Endothelial cell of umbilical vein (primary cell): ENCODE data around the gene SHISA3.

Experiments used
- CTCF ChIP-seq, 2 donors: IDR thresholded peaks; 1 replicate in 1 of 2; 2 replicates in 1 of 2; pipeline ENCODE4 v1.5.1; 2011; ENCODE audit warnings: low read length in 2 of 2, mild to moderate bottlenecking in 2 of 2, moderate library complexity in 2 of 2, control low read depth in 1 of 2, inconsistent platforms in 1 of 2, low read depth in 1 of 2; ENCODE audit not compliant: insufficient read depth in 1 of 2; ENCODE audit errors: extremely low read depth in 1 of 2
- EZH2 ChIP-seq: IDR thresholded peaks from 2 replicates; pipeline ENCODE4 v1.6.1; 2012; ENCODE audit warnings: borderline replicate concordance, low read depth, mild to moderate bottlenecking, moderate library complexity, low read length, inconsistent platforms; ENCODE audit not compliant: severe bottlenecking
- FOS ChIP-seq: IDR thresholded peaks from 2 replicates; pipeline ENCODE4 v1.6.1; 2011; ENCODE audit warnings: mild to moderate bottlenecking, low read length, moderate library complexity, borderline replicate concordance; ENCODE audit not compliant: insufficient read depth
- MYC ChIP-seq: IDR thresholded peaks from one replicate; pipeline ENCODE4 v1.6.1; 2011; ENCODE audit warnings: mild to moderate bottlenecking, low read depth, low read length
- POLR2A ChIP-seq: IDR thresholded peaks from 2 replicates; pipeline ENCODE4 v1.6.1; 2012; ENCODE audit warnings: low read depth, mild to moderate bottlenecking, control low read depth, low read length
- POLR2AphosphoS5 ChIP-seq: IDR thresholded peaks from 2 replicates; pipeline ENCODE4 v1.6.1; 2012; ENCODE audit warnings: low read depth, mild to moderate bottlenecking, control low read depth, low read length, moderate library complexity; ENCODE audit not compliant: insufficient read depth
- TF ChIP-seq, protein P1 (sequence below): IDR thresholded peaks from 2 replicates; pipeline ENCODE4 v1.6.1; 2011; ENCODE audit not compliant: insufficient read depth, insufficient read length

DNA sequence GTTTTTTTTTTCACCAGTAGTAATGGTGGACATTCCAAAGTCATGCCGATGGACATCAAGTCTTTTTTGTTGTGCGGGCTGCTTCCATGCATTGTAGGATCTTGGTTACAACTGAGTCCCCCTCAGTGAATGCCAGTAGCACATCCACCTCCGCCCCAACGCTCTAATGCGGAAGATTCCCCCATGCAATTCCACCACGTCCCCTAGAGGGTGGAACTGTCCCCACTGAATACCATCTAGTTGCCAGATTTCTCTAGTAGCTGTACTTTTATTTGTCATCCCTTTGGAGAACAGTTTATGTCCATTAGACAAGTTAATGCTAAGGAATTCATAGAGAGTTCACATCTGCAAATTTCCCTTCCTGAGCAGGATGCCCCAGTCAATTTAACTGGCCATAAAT is 6.7 kb downstream of the SHISA3 start:
- TF ChIP-seq CTCF (IDR thresholded peaks at IDR 0.05; ENCODE audit: extremely low read depth in 1 of 2, insufficient read depth in 1 of 2, low read depth in 1 of 2, low read length in 2 of 2) (no peak), POLR2AphosphoS5 (no peak), EZH2 (no peak), FOS (no peak), MYC (no peak), POLR2A (no peak)
- TF ChIP-seq, protein P1, sequence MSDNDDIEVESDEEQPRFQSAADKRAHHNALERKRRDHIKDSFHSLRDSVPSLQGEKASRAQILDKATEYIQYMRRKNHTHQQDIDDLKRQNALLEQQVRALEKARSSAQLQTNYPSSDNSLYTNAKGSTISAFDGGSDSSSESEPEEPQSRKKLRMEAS = no peak
